ENCODE results near the gene FGF10.

FGF10 gene

DNA sequence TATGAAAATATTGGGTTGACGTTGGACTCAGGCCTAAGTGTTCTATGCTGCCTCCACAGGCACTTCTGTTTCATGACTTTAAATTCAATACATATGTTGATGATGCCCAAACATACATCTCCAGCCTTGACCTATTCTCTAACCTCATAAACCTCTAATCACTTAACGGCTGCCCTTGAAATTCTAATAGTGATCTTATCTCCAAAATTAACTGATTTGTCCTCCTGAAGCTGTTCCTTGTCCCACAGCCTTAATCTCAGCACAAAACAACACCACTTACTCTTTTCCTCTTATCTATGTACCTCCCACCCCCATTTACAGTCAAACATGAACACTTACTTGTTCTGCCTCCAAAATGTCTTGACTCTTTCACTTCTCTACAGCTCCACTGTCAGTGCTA is 43.3 kb downstream of the FGF10 start:
- DNase-seq: no peak

DNA sequence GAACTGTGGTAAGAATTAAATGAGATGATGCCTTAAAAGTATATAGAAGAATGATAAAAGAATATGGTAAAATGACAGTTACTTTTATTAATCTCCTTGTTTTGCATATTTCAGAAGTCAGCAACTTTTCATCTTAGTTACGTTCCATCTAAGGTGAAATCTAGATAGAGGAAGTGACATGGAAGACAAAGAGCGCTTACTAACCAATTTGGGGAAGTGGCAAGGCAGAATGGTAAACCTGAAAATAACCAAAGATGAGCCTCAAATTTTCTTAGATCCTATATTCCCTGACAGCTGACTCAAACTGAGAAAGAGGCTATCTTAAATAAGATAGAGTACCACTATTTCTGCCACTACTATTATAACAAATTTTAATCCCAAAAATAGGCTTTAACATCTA is 52.5 kb downstream of the FGF10 start:
- DNase-seq: no peak

DNA sequence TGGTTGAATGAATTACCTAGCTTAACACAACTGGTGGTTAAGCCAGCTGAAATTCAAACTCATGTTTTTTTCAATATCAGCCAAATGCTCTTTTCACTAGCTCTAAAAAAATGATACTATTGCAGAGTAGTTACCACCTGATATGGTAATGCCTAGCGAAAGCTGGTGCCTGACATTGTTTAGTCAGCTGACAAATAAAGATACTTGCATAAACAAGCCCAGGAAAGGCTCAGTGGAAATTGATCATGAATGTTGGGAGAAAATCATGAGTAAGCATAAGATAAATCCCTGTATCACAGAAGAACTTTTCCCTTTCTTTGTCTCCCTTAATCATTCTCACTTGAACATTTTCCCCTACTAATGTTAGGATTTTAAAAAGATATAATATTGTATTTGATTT is 54.6 kb downstream of the FGF10 start:
- DNase-seq: no peak

DNA sequence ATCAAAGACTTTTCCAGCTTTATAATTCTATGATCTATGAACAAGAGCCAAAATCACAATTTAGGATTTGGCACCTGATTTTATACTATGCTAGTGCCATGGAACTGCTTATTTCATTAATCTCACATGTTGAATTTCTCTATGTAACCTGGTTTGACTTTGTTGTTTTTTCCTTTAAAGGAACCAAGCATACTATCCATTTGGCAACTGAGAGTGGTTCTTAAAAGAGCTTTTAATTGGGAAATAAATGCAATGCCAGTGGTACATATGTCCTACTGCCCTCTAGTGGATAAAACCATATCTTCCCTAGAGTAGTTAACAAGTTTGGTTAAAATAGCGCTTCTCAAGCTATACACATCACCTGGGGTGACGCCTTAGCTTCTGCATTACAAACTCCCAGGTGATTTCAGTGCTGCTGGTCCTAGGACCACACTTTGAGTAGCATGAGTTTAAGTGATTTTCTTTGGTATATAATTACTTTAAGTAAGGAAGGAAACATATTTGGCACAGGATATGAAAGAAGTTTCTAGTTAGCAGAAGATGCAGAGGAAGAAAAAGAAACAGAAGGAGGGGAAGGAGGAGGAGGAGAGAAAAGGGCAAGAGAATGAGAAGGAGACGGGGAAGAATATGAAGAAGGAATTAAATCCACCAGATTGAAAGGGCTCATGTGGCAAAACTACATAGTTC is 56.8 kb downstream of the FGF10 start:
- DNase-seq: no peak

DNA sequence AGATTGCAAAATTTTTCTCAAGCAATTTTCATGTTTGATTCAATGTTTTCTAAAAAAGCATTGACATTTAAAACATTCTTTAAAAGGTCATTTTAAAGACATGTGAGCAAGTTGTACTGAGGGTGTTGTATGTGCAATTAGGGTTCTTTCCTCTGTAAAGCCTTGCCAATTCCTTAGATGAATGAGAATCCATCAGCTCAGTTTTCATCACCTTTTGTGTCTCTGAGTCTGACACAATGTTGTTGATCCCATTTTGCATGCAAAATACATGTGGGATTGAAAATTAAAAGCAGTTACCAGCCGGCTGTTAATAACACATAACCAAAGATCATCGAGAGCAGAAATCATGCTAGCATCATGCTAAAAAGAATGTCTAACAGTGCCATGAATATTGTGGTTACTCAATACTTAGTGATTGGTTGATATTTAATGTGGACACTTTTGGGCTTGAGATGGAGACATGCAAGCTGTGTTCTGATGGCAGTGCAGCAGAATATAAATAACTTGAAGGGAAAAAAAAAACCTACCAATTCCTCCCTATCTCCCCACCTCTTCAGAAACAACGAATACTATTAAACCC is 57.7 kb downstream of the FGF10 start:
- no peak for DNase-seq

DNA sequence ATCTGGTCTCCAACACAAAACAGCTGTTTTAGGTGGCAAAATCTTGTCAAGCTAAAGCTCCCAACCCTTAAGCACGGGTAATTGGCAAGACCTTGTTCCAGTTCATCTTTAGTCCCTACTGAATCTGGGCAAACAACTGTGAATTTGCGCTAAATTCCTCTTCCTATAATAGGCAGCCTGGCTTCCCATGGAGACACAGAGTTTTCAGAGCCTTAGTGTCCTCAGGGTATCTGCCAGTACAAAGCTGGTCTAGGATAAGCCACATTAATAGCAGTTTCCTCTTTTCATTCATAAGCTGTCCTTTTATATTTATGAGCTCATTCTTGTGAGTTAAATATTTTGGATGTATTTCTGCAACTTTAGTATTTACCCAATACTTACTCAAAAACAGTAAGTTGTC is 59.5 kb downstream of the FGF10 start:
- no peak for DNase-seq

DNA sequence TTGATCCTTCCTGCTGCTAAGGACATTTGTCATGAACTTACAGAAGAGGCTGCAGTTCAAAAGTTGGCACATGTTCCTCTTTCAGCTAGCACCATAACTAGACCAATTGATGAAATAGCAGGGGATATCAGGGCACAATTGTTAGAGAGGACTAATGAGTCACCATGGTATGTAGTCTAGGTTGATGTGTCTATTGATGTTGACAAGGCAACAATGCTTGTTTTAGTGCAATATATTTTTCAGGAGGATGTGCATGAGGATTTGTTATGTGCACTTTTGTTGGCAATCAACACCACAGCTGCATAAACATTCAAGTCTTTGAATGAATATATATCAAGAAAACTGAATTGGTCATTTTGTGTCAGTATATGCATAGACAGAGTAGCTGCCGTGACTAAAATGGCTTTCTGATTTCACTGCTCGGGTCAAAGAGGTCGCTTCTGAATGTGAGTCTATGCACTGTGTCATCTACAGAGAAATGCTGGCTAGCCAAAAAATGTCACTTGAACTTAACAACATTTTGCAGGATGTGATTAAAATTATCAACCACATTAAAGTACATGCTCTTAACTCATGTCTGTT is 68.0 kb downstream of the FGF10 start:
- no peak for DNase-seq

DNA sequence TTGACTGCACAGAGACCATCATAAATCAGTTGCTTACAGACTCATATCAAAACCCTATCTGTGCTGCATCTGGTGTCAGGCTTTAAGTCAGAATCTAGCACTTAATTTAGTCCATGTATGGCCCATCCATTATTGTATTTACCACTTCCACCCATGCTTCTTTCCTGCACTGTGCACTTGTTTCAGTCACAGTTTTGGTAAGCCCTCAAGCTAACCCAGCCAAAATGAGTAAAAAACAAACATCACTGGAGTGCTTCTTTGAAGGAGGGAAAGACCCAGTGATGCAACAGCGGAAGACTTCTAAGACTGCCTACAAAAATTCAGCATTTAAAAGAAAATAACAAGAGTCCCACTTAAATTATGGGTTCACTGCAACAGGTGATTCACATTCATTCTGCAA is 69.0 kb downstream of the FGF10 start:
- DNase-seq: no peak

DNA sequence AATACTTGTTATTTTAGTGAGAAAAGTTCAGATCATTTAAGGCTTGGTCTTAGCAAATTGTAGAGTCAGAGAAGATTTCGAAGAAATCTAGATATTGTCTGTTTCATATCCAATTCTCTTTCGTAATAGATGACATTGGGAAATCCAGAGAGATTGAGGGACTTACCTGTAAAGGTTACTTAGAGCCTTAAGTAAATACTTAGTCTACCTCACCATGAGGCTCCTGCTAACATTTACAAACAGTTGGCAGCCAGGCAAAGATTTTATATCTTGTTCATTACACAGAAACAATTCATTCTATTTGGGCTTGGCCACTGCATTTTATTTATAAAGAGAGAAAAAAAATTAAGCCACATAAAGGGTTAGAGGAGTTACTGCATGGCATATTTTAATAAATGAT is 70.3 kb downstream of the FGF10 start:
- no peak for DNase-seq

DNA sequence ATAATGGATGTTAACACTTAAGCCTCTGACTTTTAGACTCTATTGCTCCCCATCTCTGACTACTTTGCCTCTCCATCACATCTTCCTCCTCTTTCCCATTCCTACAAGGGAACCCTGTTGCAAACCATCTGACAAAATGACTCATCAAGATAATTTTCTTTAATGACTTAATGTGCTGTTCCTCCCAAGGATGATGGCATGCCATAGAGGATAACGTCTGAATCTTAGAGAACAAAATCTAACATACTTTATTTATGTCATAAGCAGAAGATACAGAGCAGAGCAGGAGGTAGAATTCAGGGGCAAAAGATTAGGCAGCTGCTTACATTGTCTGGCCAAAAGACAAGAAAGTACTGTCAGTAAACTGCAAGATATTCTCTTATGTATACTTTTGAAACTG is 76.8 kb downstream of the FGF10 start:
- DNase-seq: no peak

DNA sequence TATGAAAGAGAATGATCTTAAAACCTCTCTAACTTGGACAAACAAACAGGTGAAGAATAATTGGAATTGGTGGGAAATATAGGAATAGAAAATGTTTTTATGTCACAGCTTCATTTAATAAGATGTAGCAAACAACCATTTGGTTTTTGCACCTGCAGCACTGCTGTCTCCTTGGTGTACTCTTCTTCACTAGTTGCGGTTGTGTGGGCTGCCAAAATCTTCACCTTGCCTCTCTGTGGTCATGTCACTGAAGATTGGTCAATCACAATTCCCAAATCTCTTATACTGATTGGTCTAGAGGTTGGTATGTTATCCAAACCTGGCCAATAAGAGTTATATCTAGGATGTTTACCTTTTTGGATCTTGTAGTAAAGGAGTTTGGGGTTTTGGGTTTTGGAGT is 88.7 kb downstream of the FGF10 start:
- no peak for DNase-seq

DNA sequence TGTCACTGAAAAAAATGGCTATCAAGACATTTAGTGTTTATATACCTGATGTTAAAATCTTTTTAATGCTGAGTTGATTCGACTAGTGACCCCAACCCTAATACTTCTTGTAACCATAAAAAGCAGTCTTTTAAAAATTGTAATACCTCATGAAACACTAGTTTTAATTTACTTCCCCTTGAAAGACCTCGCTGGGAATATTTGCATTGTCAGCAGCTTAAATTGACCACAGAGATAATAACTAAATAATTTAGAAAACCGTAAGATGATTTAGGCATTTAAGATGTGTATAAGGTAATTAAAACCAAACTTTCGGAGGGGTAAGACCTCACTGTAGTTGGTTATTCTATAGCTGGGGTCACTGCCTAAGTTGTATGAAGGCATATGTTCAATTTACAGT is 89.8 kb downstream of the FGF10 start:
- no peak for DNase-seq

DNA sequence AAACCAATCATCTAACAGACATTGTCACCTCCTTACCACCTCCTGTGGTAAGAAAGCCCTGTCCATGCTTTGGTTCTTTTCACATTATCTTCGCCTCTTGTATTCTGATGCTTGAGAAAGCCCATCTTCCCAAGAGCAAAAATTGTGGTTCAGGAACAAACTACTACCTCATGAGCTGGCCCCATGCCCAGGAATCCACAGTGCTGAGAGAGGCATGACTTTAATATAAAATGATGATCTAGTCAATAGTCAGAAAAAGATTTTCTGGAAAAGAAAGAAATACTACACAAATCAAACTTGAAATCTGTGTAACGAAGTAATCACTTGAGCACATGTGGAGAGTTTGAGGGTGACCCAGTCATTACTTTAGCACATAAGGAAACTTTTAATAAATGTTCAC is 94.7 kb downstream of the FGF10 start:
- DNase-seq: no peak

DNA sequence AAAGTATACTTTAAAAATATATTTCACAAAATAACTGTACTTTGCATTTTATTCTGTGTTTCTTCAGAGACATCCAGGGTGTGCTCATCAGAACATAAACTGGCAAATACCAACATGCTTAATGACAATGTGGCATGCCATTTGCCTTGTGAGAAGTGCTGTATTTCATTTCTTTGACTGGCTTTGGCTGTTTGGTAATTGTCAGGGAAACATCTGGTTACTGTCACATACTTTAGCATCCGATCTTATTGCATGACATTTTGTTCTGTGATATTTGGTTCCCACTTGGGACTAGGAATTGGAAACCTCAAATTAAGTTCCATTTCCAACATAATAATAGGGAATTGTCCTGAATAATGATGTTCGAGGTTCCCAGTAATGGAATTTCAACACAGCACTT is 96.5 kb downstream of the FGF10 start:
- DNase-seq: no peak

DNA sequence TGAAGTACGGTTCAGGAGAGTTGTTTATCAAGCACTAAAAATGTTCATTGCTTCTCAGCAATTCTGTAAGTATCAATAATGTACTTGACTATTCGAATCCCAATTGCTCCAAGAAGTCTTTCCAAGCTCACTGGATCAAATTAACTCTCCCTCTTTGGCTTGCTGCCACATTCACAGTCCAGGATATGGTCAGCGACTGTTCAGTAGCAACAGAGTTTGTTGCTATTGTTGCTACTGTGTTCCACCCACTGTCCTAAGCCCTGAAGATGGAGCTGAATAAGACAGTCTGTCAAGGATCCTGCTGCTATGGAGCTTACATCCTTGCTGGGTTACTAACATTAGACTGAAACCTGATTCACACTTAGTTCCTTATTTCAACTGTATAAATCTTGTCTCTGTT is 110.8 kb downstream of the FGF10 start:
- DNase-seq: no peak

DNA sequence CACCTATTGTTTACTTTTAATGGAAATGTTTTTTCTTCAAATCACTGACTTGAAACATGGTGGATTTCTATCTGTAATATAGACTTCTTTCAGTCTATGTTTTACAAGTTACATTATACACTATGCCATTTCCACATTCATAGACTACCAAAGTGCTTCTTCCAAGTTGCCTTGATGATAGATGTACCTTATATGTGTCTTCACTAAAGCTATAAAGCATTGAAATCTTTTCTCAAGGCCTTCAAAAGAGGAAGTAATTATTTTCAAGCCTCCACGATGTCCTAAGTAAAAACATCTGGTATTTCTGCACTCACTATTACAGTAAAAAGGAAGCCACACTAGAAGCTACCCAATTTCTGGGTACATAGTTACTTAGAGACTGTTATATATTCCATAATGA is 113.3 kb downstream of the FGF10 start:
- DNase-seq: no peak

DNA sequence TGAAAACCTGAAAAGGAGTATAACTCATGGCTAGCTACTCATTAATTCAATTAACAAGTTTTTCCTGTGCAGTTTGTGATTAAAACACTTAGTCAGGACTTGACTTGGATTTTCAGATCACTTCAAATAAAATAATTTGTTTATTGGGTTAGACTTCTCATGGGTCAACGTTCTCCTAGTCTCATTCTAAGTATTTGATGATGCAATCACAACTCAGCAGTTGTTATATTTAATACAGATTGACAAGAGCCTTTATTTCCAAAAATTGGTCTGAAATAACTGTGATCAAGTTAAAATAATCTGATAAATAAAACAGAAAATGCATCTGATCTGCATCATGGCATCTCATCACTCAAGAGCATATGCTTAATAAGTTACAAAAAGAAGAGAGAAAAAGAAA is 113.9 kb downstream of the FGF10 start:
- no peak for DNase-seq

DNA sequence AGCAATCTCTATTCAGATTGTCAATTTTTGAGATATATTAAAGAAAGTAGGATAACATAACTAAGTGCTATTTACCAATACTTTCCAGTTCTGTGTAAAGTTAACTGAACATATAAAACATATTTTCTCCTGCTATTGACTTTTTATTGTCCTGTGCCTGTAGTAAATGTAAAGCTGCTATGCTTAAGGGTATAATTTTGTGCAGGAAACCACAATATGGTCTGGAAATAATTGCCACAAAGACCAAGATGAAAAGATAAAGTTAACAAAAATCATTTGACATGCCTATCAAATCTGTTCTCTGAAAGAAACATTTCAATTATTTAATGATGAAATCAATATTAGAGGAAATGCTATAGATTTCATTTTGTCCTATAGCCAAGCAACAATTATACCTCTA is 121.3 kb downstream of the FGF10 start:
- no peak for DNase-seq

DNA sequence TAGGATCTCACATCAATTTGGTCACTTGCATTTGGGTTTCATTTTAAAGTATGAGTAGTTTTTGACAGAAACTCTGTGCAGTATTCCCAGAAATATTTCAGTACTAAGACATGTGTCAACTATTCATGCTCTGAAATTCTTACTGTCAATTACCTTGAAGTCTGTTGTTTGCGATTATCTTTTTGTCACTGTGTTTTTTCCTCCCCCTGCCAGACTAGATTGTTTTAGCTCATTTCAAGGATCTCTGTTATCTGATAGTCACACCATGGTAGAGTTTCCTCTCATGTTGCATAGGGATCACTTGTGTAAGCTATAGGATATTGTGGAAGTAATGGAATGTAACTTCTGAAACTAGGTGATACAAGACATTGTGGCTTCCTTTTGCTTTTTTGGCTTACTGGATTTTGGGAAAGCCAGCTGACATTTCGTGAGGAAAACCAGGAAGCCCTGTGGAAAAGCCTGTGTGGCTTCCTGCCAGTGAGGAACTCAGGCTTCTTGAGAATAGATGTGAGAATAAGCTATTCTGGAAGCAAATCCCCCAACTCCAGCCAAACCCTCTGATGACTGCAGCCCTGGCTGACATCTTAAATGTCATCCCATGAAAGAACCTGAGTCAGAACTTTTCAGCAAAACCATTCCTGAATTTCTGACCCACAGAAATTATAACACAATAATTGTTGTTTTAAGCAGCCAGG is 122.2 kb downstream of the FGF10 start:
- no peak for DNase-seq

DNA sequence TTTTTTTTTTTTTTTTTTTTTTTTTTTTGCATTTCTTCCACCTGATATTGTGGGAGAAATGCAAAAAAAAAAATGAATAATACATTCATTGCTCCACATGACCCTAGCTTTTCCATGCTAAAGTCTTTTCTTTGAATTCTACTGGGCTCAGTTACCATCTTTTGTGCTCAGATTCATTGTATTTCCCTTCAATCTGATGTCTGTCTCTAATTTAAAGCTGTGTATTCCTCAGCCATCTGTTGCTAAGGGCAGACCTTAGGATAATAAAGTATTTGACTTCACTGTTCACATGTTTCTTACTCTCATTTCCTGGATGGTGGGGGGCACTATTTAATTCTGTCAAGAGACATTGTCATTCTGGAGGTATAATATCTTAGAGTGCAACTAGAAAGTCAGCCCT is 123.5 kb downstream of the FGF10 start:
- DNase-seq: no peak

DNA sequence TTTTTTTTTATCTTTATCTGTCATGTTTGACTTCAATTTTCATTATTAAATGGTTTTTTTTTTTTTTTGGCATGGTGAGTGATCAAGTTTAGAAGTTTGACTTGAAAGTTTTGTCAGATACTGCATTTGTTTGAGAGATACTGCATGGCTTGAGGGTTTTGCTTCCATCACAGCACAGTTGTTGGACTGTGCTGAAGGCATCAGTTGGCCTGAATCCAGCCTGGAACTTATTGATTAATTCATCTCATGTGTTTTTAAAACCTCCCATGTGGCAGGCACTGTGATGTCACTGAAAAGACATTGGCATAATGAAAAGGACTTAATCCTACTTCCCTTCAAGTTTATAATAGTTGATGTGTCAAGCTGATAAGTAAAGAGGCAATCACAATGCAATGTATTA is 128.4 kb downstream of the FGF10 start:
- DNase-seq: no peak

DNA sequence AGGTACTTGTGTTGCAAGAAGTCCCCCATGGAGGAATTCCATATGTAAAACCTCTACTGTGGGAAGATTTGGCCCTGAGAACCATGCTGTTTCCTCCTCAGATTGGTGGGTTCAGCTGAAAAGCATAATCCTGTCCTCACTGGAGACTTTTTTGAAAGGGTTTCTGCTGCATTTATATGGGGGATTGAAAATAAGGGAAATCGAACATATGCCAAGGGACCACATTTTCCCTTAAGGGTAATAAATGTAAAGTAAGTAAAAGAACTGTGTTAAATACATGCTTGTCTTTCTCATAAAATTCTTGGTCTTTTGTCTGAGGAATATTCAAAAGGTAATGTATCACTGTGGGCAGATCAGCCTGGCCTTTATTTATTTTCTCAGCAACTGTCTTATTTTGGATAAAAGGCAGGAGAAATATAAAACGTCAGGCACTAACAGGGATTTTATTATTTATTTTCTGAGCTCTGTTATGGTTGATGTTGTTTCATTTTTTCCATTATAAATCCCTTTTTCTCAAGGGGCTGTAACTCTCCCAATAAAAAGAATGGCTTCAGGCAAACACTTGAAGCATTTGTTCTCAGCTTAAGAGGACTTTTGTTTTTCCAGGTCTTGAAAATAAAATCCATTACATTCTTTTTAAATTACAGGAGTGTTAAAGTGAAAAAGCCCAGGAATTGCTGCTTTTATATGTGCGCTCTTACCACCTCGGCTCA is 131.4 kb downstream of the FGF10 start:
- no peak for DNase-seq

DNA sequence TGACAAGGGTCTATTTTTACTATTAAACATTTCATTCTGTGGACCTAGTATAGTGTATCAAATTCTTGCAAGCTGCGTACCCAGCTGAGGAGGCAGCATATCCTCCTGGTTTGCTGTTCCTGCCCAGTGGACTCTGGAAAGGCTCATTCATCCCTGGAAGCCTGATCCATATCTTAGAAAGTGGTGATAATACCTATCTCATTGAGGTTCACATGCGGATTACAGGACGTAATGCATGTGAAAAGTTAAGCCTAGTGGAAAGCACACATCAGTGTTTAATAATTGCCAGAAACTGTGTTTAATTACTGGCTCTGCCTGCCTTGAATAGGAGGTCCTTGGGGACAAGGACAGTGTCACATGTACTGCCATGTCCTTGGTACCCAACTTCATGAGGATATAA is 132.0 kb downstream of the FGF10 start:
- no peak for DNase-seq
